Neural crest cell (in vitro differentiated cells): ENCODE results near the gene ANGPT4. TPM values are rescaled to one million over a fixed set of nuclear protein-coding genes. Genes with fewer than 3 reads are reported as not detected.

Experiments used
- DNase-seq: peaks from one replicate; pipeline ENCODE4 v3.0.0; 2021; ENCODE audit warnings: low read depth, mixed read lengths, low spot score
- H3K27ac Mint-ChIP-seq: one replicate; pipeline ENCODE4 v1.8.0; 2021; ENCODE audit warnings: mild to moderate bottlenecking, mixed read lengths; ENCODE audit not compliant: unreplicated experiment
- H3K27me3 Mint-ChIP-seq: 2 replicates; pipeline ENCODE4 v1.8.0; 2021; ENCODE audit warnings: low read depth, mild to moderate bottlenecking, mixed read lengths
- H3K36me3 Mint-ChIP-seq: 2 replicates; pipeline ENCODE4 v1.8.0; 2021; ENCODE audit warnings: low read depth, mild to moderate bottlenecking, mixed read lengths
- H3K4me1 Mint-ChIP-seq: 2 replicates; pipeline ENCODE4 v1.8.0; 2021; ENCODE audit warnings: mixed read lengths
- H3K4me3 Mint-ChIP-seq: one replicate; pipeline ENCODE4 v1.8.0; 2021; ENCODE audit warnings: mild to moderate bottlenecking, mixed read lengths
- H3K9me3 Mint-ChIP-seq: 2 replicates; pipeline ENCODE4 v1.8.0; 2021; ENCODE audit warnings: mixed read lengths
- total RNA-seq: library from RNA; stranded (reverse); gene quantifications from 2 replicates; pipeline ENCODE4 v1.2.1, GENCODE V29; 2021
- TF ChIP-seq, protein P1 (sequence below): fragments of 200-600 bp; sonication (generic); conservative IDR thresholded peaks from 2 replicates; pipeline ENCODE4 v1.5.0; 2021; ENCODE audit warnings: antibody characterized with exemption, mild to moderate bottlenecking

ANGPT4 gene
- total RNA-seq, 1 donor from 2014 or later = 0.07 TPM

GRCh38 chr20:839015-839414 is 77.1 kb downstream of the ANGPT4 start:
- H3K27me3 Mint-ChIP-seq = peaks cover 54% of the 10 kb centered on the region
- no peak overlapping the region for H3K4me3 Mint-ChIP-seq
- H3K9me3 Mint-ChIP-seq = no peaks in the 10 kb centered on the region
- TF ChIP-seq, protein P1, sequence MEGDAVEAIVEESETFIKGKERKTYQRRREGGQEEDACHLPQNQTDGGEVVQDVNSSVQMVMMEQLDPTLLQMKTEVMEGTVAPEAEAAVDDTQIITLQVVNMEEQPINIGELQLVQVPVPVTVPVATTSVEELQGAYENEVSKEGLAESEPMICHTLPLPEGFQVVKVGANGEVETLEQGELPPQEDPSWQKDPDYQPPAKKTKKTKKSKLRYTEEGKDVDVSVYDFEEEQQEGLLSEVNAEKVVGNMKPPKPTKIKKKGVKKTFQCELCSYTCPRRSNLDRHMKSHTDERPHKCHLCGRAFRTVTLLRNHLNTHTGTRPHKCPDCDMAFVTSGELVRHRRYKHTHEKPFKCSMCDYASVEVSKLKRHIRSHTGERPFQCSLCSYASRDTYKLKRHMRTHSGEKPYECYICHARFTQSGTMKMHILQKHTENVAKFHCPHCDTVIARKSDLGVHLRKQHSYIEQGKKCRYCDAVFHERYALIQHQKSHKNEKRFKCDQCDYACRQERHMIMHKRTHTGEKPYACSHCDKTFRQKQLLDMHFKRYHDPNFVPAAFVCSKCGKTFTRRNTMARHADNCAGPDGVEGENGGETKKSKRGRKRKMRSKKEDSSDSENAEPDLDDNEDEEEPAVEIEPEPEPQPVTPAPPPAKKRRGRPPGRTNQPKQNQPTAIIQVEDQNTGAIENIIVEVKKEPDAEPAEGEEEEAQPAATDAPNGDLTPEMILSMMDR = no peak
- DNase-seq = no peak
- H3K36me3 Mint-ChIP-seq = peaks cover 3% of the 10 kb centered on the region
- no peak overlapping the region for H3K27ac Mint-ChIP-seq
- H3K4me1 Mint-ChIP-seq = peaks cover 18% of the 10 kb centered on the region

- no peak for DNase-seq
- Mint-ChIP-seq H3K27ac (no peak overlapping the region), H3K27me3 (peaks cover 29% of the 10 kb centered on the region), H3K36me3 (peaks cover 3% of the 10 kb centered on the region), H3K4me3 (peak overlapping the region; percentile 68), H3K4me1 (peaks cover 20% of the 10 kb centered on the region), H3K9me3 (no peaks in the 10 kb centered on the region)
- TF ChIP-seq, protein P1 = no peak
These were observed 79.9 kb downstream of the ANGPT4 start for GRCh38 chr20:836190-836589.

GRCh38 chr20:835608-836045 is 80.5 kb downstream of the ANGPT4 start:
- Mint-ChIP-seq H3K27me3 (peaks cover 26% of the 10 kb centered on the region), H3K36me3 (peaks cover 3% of the 10 kb centered on the region), H3K4me1 (peaks cover 20% of the 10 kb centered on the region), H3K9me3 (no peaks in the 10 kb centered on the region), H3K4me3 (peak overlapping the region; percentile 92), H3K27ac (no peak overlapping the region)
- TF ChIP-seq, protein P1 = no peak
- DNase-seq = no peak

DNA sequence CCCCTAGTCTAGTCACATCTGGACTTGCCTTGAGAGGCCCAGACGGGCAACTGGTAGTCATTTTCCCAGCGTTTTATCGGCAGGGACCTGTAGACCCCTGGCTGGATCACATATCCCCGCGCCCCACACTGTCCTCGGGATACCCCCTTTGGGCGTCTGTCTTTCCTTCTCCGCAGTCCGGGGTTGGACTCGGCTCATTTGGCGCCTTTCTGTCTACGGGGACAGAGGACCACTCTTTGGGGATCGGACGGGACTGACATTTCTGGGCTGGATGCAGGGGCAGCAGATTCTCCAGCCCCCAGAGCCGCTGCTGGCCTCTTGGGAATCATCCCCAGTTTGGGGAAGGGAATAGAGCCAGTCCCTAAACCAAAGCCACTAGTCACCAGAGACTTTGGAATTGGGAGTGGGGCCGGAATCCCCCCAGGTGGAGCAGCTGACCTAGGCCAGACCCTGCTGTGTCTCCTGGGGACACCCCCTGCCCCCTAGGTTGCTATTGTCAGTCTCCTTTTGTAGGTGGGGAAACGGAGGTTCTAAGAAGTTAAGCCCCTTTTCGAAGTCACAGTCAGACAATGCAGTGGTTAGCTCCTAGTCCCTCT is 81.9 kb downstream of the ANGPT4 start:
- TF ChIP-seq, protein P1 = no peak
- Mint-ChIP-seq H3K27ac (no peak overlapping the region), H3K9me3 (no peaks in the 10 kb centered on the region), H3K36me3 (peaks cover 3% of the 10 kb centered on the region), H3K27me3 (peaks cover 12% of the 10 kb centered on the region), H3K4me3 (peak overlapping the region; percentile 92), H3K4me1 (peaks cover 20% of the 10 kb centered on the region)
- DNase-seq = no peak

- peaks cover 10% of the 10 kb centered on the region for H3K27me3 Mint-ChIP-seq
- peak within 1 kb of the TSS; percentile 82 for H3K27ac Mint-ChIP-seq
- H3K9me3 Mint-ChIP-seq = no peaks in the 10 kb centered on the region
- peaks cover 20% of the 10 kb centered on the region for H3K4me1 Mint-ChIP-seq
- H3K36me3 Mint-ChIP-seq = peaks cover 3% of the 10 kb centered on the region
- peak within 1 kb of the TSS; percentile 92 for H3K4me3 Mint-ChIP-seq
- DNase-seq = peak; percentile 82
- TF ChIP-seq, protein P1 = no peak
These were observed 82.5 kb downstream of the ANGPT4 start, which contains the start of gene FAM110A for GRCh38 chr20:833450-834150. TSS of gene FAM110A (plus strand) at chr20:833715. CDS start at chr20:844805, 11,090 bp downstream.
